Esophagus squamous epithelium (tissue), 4 donors: ENCODE measurements around the gene CEMIP.

Experiments
- POLR2A ChIP-seq, 4 donors: fragments of 450-650 bp; IDR thresholded peaks; one replicate each; pipeline ENCODE4 v1.6.1; 2017; ENCODE audit warnings: antibody characterized with exemption in 4 of 4, mild to moderate bottlenecking in 4 of 4, moderate library complexity in 3 of 4
- TF ChIP-seq, protein P1 (sequence below), 6 experiments: fragments of 450-650 bp in 4 of 6; fragments of 200-600 bp in 2 of 6; sonication (generic) in 2 of 6; IDR thresholded peaks; one replicate each; pipeline ENCODE4 v1.5.1; 2016 to 2019; ENCODE audit warnings: antibody characterized with exemption in 6 of 6, mild to moderate bottlenecking in 4 of 6, moderate library complexity in 4 of 6

- TF ChIP-seq, protein P1, sequence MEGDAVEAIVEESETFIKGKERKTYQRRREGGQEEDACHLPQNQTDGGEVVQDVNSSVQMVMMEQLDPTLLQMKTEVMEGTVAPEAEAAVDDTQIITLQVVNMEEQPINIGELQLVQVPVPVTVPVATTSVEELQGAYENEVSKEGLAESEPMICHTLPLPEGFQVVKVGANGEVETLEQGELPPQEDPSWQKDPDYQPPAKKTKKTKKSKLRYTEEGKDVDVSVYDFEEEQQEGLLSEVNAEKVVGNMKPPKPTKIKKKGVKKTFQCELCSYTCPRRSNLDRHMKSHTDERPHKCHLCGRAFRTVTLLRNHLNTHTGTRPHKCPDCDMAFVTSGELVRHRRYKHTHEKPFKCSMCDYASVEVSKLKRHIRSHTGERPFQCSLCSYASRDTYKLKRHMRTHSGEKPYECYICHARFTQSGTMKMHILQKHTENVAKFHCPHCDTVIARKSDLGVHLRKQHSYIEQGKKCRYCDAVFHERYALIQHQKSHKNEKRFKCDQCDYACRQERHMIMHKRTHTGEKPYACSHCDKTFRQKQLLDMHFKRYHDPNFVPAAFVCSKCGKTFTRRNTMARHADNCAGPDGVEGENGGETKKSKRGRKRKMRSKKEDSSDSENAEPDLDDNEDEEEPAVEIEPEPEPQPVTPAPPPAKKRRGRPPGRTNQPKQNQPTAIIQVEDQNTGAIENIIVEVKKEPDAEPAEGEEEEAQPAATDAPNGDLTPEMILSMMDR (IDR thresholded peaks at IDR 0.05), result no peak
- no peak for TF ChIP-seq POLR2A (IDR thresholded peaks at IDR 0.05)
Measured at GRCh38 chr15:80873366-80873952, 94.3 kb downstream of the CEMIP start.
